ENCODE measurements around the gene HS3ST2.

HS3ST2 gene

DNA sequence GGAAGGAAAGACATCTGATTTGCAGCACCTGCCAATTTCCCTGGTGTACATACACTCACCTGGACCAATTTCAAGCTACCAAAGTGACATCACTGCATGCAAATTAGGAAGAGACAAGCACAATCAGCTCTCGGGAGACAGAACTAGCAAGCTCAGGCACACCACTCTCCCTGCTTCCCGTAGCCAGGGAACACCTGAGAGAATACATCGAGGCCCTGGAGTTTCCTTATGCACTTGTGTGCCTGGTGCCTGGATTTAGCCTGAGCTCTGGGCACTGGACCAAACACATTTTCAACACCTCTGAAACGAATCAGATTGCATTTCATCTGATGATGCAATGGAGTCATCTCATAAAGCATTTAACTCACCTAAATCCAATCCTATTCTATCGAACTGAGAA is 110.5 kb downstream of the HS3ST2 start:
- no peak overlapping the region for H3K27ac ChIP-seq (ENCODE audit: low read depth, low read length)
- H3K4me3 ChIP-seq (ENCODE audit: insufficient read depth, low read length, poor library complexity, severe bottlenecking): no peak overlapping the region
- H3F3A ChIP-seq (ENCODE audit: insufficient read depth): no peaks in the 10 kb centered on the region
- TF ChIP-seq, protein P1, sequence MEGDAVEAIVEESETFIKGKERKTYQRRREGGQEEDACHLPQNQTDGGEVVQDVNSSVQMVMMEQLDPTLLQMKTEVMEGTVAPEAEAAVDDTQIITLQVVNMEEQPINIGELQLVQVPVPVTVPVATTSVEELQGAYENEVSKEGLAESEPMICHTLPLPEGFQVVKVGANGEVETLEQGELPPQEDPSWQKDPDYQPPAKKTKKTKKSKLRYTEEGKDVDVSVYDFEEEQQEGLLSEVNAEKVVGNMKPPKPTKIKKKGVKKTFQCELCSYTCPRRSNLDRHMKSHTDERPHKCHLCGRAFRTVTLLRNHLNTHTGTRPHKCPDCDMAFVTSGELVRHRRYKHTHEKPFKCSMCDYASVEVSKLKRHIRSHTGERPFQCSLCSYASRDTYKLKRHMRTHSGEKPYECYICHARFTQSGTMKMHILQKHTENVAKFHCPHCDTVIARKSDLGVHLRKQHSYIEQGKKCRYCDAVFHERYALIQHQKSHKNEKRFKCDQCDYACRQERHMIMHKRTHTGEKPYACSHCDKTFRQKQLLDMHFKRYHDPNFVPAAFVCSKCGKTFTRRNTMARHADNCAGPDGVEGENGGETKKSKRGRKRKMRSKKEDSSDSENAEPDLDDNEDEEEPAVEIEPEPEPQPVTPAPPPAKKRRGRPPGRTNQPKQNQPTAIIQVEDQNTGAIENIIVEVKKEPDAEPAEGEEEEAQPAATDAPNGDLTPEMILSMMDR (IDR thresholded peaks at IDR 0.05; ENCODE audit: insufficient read depth, low read length, poor library complexity, severe bottlenecking): no peak
- TF ChIP-seq EZH2phosphoT487 (conservative IDR thresholded peaks at IDR 0.05; ENCODE audit: low read length): no peak
- H4K20me1 ChIP-seq (ENCODE audit: low read depth, low read length): no peaks in the 10 kb centered on the region
- H3K9me3 ChIP-seq (ENCODE audit: insufficient read depth, low read length): no peaks in the 10 kb centered on the region
- H3K36me3 ChIP-seq (ENCODE audit: low read length): no peaks in the 10 kb centered on the region
- H3K79me2 ChIP-seq (ENCODE audit: insufficient read depth, low read length): no peaks in the 10 kb centered on the region
- no peak overlapping the region for H3K9ac ChIP-seq (ENCODE audit: low read length)
- no peaks in the 10 kb centered on the region for H3K9me2 ChIP-seq (replicated peaks; ENCODE audit: insufficient read depth, low read length)
- no peak overlapping the region for H3K4me2 ChIP-seq (ENCODE audit: low read depth, low read length, poor library complexity, severe bottlenecking)
- H3K27me3 ChIP-seq (ENCODE audit: low read length): no peaks in the 10 kb centered on the region; the same call in 1 of the 2 replicates
- H2AFZ ChIP-seq (ENCODE audit: low read depth, low read length, severe bottlenecking): no peak overlapping the region

DNA sequence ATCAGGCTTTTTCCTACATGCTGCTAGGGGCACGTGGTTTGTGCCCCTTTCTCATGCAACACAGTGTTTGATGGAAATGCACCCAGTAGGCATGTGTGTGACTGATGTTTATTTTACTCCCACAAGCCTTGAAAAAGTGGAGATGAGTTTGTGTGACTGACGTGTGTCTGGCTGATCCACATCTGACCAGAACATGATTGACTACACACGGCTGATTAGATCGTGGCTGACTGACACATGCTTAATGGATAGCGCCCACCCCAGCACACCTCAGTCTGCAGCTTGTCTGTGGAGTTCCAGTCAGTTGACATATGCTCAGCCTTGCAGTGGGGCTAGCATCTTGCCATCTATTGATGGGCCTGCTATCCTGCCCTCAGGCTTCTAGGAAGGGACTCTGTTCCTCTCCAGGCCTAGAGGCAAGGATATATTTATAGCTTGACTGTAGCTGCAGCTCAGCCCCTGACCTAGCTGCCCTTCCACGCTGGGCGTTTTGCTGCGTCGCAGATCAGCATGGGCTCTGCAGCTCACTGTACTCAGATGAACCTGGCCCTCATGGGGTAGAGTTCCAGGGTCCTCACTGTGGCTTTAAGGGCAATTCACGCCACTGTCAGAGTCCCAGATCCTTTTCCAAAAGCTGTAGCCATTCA is 112.3 kb downstream of the HS3ST2 start:
- H3K4me3 ChIP-seq (ENCODE audit: insufficient read depth, low read length, poor library complexity, severe bottlenecking): no peak overlapping the region
- H3K27ac ChIP-seq (ENCODE audit: low read depth, low read length): no peak overlapping the region
- no peaks in the 10 kb centered on the region for H3K79me2 ChIP-seq (ENCODE audit: insufficient read depth, low read length)
- H3K36me3 ChIP-seq (ENCODE audit: low read length): no peaks in the 10 kb centered on the region
- TF ChIP-seq, protein P1 (IDR thresholded peaks at IDR 0.05; ENCODE audit: insufficient read depth, low read length, poor library complexity, severe bottlenecking): no peak
- TF ChIP-seq EZH2phosphoT487 (conservative IDR thresholded peaks at IDR 0.05; ENCODE audit: low read length): no peak
- no peaks in the 10 kb centered on the region; the same call in 1 of the 2 replicates for H3K27me3 ChIP-seq (ENCODE audit: low read length)
- no peak overlapping the region for H3K9ac ChIP-seq (ENCODE audit: low read length)
- H4K20me1 ChIP-seq (ENCODE audit: low read depth, low read length): no peaks in the 10 kb centered on the region
- no peaks in the 10 kb centered on the region for H3K9me3 ChIP-seq (ENCODE audit: insufficient read depth, low read length)
- no peak overlapping the region for H2AFZ ChIP-seq (ENCODE audit: low read depth, low read length, severe bottlenecking)
- H3K4me2 ChIP-seq (ENCODE audit: low read depth, low read length, poor library complexity, severe bottlenecking): no peak overlapping the region
- no peaks in the 10 kb centered on the region for H3F3A ChIP-seq (ENCODE audit: insufficient read depth)
- H3K9me2 ChIP-seq (replicated peaks; ENCODE audit: insufficient read depth, low read length): no peaks in the 10 kb centered on the region

DNA sequence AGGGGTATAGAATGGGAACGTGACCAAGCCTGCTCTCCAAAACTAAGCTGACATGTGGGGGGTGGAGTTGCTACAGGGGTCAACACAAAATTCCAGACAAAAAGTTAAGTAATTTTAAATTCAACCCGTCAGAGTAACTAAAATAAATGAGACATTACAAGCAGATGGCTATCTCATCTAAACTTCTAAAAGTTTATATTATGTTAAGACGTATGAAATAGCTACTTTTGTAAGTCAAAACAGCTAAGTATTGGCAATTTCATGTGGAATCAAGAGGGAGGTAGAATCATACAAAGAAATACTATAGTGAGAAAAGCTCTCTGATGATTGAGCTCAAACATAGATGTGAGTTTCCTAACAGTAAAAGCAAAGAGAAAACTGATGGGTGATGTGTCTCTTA is 113.3 kb downstream of the HS3ST2 start:
- no peak overlapping the region for H3K9ac ChIP-seq (ENCODE audit: low read length)
- H3K27me3 ChIP-seq (ENCODE audit: low read length): no peaks in the 10 kb centered on the region; the same call in 1 of the 2 replicates
- TF ChIP-seq, protein P1 (IDR thresholded peaks at IDR 0.05; ENCODE audit: insufficient read depth, low read length, poor library complexity, severe bottlenecking): no peak
- no peak for TF ChIP-seq EZH2phosphoT487 (conservative IDR thresholded peaks at IDR 0.05; ENCODE audit: low read length)
- no peak overlapping the region for H2AFZ ChIP-seq (ENCODE audit: low read depth, low read length, severe bottlenecking)
- no peaks in the 10 kb centered on the region for H3F3A ChIP-seq (ENCODE audit: insufficient read depth)
- no peaks in the 10 kb centered on the region for H3K9me3 ChIP-seq (ENCODE audit: insufficient read depth, low read length)
- no peaks in the 10 kb centered on the region for H3K79me2 ChIP-seq (ENCODE audit: insufficient read depth, low read length)
- H4K20me1 ChIP-seq (ENCODE audit: low read depth, low read length): no peaks in the 10 kb centered on the region
- no peak overlapping the region for H3K4me2 ChIP-seq (ENCODE audit: low read depth, low read length, poor library complexity, severe bottlenecking)
- no peaks in the 10 kb centered on the region for H3K9me2 ChIP-seq (replicated peaks; ENCODE audit: insufficient read depth, low read length)
- no peaks in the 10 kb centered on the region for H3K36me3 ChIP-seq (ENCODE audit: low read length)
- H3K27ac ChIP-seq (ENCODE audit: low read depth, low read length): no peak overlapping the region
- H3K4me3 ChIP-seq (ENCODE audit: insufficient read depth, low read length, poor library complexity, severe bottlenecking): no peak overlapping the region
